Neural cell (in vitro differentiated cells): ENCODE data around the gene MAN2B2. TPM values are rescaled to one million over a fixed set of nuclear protein-coding genes. Genes with fewer than 3 reads are reported as not detected.

Source experiments
- H2AFZ ChIP-seq: fragments of 200-600, 300-800 bp; sonication (generic), shearing (Covaris generic); 2 replicates; pipeline ENCODE4 v1.6.0; 2014; ENCODE audit warnings: low read depth, mild to moderate bottlenecking, antibody characterized with exemption, low read length, moderate library complexity
- H3F3A ChIP-seq: fragments of 200-600 bp; shearing (Covaris generic); 2 replicates; pipeline ENCODE4 v1.6.1; 2016; ENCODE audit warnings: mild to moderate bottlenecking, moderate library complexity, mixed read lengths, antibody characterized with exemption, low read length; ENCODE audit not compliant: insufficient read depth, poor library complexity, severe bottlenecking
- H3K27ac ChIP-seq: fragments of 200-600, 300-800 bp; sonication (generic), shearing (Covaris generic); 2 replicates; pipeline ENCODE4 v1.5.1; 2014; ENCODE audit warnings: mild to moderate bottlenecking, low read length, moderate library complexity
- H3K27me3 ChIP-seq: fragments of 300-800, 200-600 bp; sonication (generic), shearing (Covaris generic); 2 replicates; pipeline ENCODE4 v1.6.0; 2014; ENCODE audit warnings: mild to moderate bottlenecking, low read depth, low read length, moderate library complexity; ENCODE audit not compliant: insufficient read depth
- H3K36me3 ChIP-seq: fragments of 300-800, 200-600 bp; sonication (generic), shearing (Covaris generic); 2 replicates; pipeline ENCODE4 v1.5.1; 2014; ENCODE audit warnings: mild to moderate bottlenecking, antibody characterized with exemption, low read length, moderate library complexity; ENCODE audit not compliant: insufficient read depth
- H3K4me2 ChIP-seq: fragments of 300-800, 200-600 bp; sonication (generic), shearing (Covaris generic); 2 replicates; pipeline ENCODE4 v1.6.0; 2014; ENCODE audit warnings: mild to moderate bottlenecking, low read length
- H3K4me3 ChIP-seq: fragments of 300-800, 200-600 bp; sonication (generic), shearing (Covaris generic); 2 replicates; pipeline ENCODE4 v1.5.1; 2014; ENCODE audit warnings: mild to moderate bottlenecking, low read length, moderate library complexity
- H3K79me2 ChIP-seq: fragments of 200-600 bp; shearing (Covaris generic); replicated peaks from 2 replicates; pipeline ENCODE4 v1.6.0; 2014; ENCODE audit warnings: mild to moderate bottlenecking, low read length, moderate library complexity; ENCODE audit not compliant: insufficient read depth
- H3K9ac ChIP-seq: fragments of 300-800, 200-600 bp; sonication (generic), shearing (Covaris generic); 2 replicates; pipeline ENCODE4 v1.6.1; 2016; ENCODE audit warnings: mild to moderate bottlenecking, low read length, mixed read lengths
- H3K9me2 ChIP-seq: fragments of 200-600 bp; shearing (Covaris generic); 2 replicates; pipeline ENCODE4 v1.6.1; 2016; ENCODE audit warnings: mild to moderate bottlenecking, low read length, mixed read lengths; ENCODE audit not compliant: insufficient read depth
- H3K9me3 ChIP-seq: fragments of 200-600, 300-800 bp; sonication (generic), shearing (Covaris generic); 2 replicates; pipeline ENCODE4 v1.6.1; 2016; ENCODE audit warnings: mild to moderate bottlenecking, mixed run types, low read length, moderate library complexity, mixed read lengths
- H4K20me1 ChIP-seq: fragments of 200-600 bp; shearing (Covaris generic); 2 replicates; pipeline ENCODE4 v1.6.1; 2016; ENCODE audit warnings: mild to moderate bottlenecking, mixed run types; ENCODE audit not compliant: insufficient read depth
- EP300 ChIP-seq: fragments of 450-650 bp; conservative IDR thresholded peaks from 2 replicates; pipeline ENCODE4 v1.6.1; 2014; ENCODE audit warnings: antibody characterized with exemption, mild to moderate bottlenecking, moderate library complexity; ENCODE audit not compliant: poor library complexity, severe bottlenecking
- EZH2 ChIP-seq: fragments of 200-600, 300-800 bp; shearing (Covaris generic), sonication (generic); IDR thresholded peaks from 2 replicates; pipeline ENCODE4 v1.6.1; 2014; ENCODE audit warnings: antibody characterized with exemption, low read length, borderline replicate concordance, mild to moderate bottlenecking; ENCODE audit not compliant: insufficient read depth, poor library complexity, severe bottlenecking
- MXI1 ChIP-seq: fragments of 450-650 bp; conservative IDR thresholded peaks from 2 replicates; pipeline ENCODE4 v1.6.1; 2014; ENCODE audit warnings: antibody characterized with exemption, mild to moderate bottlenecking; ENCODE audit not compliant: poor library complexity, severe bottlenecking
- POLR2AphosphoS5 ChIP-seq: IDR thresholded peaks from 2 replicates; pipeline ENCODE4 v1.6.1; 2012
- RAD21 ChIP-seq: fragments of 450-650 bp; conservative IDR thresholded peaks from 2 replicates; pipeline ENCODE4 v1.6.1; 2014; ENCODE audit warnings: antibody characterized with exemption, mild to moderate bottlenecking, moderate library complexity
- SMC3 ChIP-seq: fragments of 450-650 bp; conservative IDR thresholded peaks from 2 replicates; pipeline ENCODE4 v1.6.1; 2014; ENCODE audit warnings: antibody characterized with exemption, mild to moderate bottlenecking, moderate library complexity; ENCODE audit not compliant: poor library complexity
- TAF1 ChIP-seq: IDR thresholded peaks from 2 replicates; pipeline ENCODE4 v1.6.1; 2012; ENCODE audit warnings: low read depth
- polyA plus RNA-seq: library from polyadenylated mRNA; depleted of rRNA; stranded (reverse); fragments of >200 nt; gene quantifications from 2 replicates; pipeline ENCODE4 v1.2.3, GENCODE V29; 2014
- TF ChIP-seq, protein P1 (sequence below): fragments of 450-650 bp; IDR thresholded peaks from 2 replicates; pipeline ENCODE4 v1.5.1; 2014; ENCODE audit warnings: antibody characterized with exemption, mild to moderate bottlenecking, moderate library complexity; ENCODE audit not compliant: poor library complexity, severe bottlenecking
- TF ChIP-seq, protein P2 (sequence below): IDR thresholded peaks from 2 replicates; pipeline ENCODE4 v1.6.1; 2012; ENCODE audit warnings: borderline replicate concordance

Gene MAN2B2
- polyA plus RNA-seq, 1 donor from 2014 or later = 7.5 TPM

DNA sequence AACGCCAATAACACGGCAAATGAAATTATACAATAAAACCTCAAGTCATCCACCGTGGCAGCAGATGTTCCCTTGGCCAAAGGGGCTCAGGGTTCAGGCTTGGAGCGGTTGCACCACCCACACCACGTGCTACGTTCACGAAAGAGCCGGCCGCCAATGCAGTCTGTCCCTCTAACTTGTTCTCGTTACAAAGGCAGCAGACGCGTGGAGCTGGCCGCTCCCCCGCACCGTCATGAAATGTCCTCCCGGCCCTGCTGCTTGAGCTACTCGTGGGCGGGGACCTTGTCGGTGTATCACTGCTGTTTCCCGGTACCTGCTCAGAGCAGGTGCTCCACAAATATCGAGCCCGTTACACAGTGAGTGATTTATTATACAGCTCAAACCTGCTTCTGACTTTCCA, 36.4 kb upstream of the MAN2B2 start:
- Histone ChIP-seq H3K27me3 (no peaks in the 10 kb centered on the region), H3K9ac (no peak overlapping the region), H3K9me3 (peaks cover 5% of the 10 kb centered on the region), H3K4me2 (no peak overlapping the region), H3K4me3 (no peak overlapping the region), H4K20me1 (no peaks in the 10 kb centered on the region), H3F3A (no peaks in the 10 kb centered on the region), H2AFZ (no peak overlapping the region), H3K36me3 (no peaks in the 10 kb centered on the region), H3K79me2 (no peaks in the 10 kb centered on the region), H3K27ac (no peak overlapping the region), H3K9me2 (no peaks in the 10 kb centered on the region)
- TF ChIP-seq MXI1 = no peak
- TF ChIP-seq EZH2 = no peak
- TF ChIP-seq, protein P1, sequence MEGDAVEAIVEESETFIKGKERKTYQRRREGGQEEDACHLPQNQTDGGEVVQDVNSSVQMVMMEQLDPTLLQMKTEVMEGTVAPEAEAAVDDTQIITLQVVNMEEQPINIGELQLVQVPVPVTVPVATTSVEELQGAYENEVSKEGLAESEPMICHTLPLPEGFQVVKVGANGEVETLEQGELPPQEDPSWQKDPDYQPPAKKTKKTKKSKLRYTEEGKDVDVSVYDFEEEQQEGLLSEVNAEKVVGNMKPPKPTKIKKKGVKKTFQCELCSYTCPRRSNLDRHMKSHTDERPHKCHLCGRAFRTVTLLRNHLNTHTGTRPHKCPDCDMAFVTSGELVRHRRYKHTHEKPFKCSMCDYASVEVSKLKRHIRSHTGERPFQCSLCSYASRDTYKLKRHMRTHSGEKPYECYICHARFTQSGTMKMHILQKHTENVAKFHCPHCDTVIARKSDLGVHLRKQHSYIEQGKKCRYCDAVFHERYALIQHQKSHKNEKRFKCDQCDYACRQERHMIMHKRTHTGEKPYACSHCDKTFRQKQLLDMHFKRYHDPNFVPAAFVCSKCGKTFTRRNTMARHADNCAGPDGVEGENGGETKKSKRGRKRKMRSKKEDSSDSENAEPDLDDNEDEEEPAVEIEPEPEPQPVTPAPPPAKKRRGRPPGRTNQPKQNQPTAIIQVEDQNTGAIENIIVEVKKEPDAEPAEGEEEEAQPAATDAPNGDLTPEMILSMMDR = no peak
- TF ChIP-seq, protein P2, sequence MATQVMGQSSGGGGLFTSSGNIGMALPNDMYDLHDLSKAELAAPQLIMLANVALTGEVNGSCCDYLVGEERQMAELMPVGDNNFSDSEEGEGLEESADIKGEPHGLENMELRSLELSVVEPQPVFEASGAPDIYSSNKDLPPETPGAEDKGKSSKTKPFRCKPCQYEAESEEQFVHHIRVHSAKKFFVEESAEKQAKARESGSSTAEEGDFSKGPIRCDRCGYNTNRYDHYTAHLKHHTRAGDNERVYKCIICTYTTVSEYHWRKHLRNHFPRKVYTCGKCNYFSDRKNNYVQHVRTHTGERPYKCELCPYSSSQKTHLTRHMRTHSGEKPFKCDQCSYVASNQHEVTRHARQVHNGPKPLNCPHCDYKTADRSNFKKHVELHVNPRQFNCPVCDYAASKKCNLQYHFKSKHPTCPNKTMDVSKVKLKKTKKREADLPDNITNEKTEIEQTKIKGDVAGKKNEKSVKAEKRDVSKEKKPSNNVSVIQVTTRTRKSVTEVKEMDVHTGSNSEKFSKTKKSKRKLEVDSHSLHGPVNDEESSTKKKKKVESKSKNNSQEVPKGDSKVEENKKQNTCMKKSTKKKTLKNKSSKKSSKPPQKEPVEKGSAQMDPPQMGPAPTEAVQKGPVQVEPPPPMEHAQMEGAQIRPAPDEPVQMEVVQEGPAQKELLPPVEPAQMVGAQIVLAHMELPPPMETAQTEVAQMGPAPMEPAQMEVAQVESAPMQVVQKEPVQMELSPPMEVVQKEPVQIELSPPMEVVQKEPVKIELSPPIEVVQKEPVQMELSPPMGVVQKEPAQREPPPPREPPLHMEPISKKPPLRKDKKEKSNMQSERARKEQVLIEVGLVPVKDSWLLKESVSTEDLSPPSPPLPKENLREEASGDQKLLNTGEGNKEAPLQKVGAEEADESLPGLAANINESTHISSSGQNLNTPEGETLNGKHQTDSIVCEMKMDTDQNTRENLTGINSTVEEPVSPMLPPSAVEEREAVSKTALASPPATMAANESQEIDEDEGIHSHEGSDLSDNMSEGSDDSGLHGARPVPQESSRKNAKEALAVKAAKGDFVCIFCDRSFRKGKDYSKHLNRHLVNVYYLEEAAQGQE = no peak
- no peak for TF ChIP-seq TAF1
- no peak for TF ChIP-seq POLR2AphosphoS5
- no peak for TF ChIP-seq SMC3
- TF ChIP-seq RAD21 = no peak
- no peak for TF ChIP-seq EP300

DNA sequence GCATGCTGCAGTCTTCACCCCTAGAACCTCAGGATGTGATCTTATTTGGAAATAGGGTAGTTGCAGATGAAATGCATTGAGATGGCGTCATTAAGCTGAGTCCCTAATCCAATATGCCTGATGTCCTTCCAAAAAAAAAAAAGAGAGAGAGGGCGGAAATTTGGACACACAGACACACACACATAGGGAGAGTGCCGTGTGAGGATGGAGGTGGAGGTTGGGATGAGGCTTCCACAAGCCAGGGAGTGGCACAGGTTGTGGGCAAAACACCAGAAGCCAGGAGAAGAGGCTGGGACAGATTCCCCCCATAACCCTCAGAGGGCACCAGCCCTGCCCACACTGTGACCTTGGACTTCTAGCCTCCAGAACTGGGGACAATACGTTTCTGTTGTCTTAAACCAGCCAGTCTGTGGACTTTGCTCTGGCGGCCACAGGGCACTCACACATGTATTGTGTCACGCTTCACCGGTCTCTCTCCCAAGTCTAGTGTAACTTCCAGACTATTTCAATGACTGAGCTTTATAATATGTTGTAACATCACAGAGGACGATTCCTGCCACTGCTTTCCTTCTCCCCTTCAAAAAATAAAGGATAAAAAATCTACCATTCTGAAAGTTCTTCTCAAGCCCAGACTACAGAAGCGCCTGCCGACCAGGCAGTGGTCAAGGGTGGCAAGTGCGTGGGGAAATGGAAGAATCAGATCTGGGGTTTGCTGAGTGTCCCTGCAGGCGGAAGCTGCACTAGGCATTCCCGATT, 35.8 kb upstream of the MAN2B2 start:
- H3K9me3 ChIP-seq = peaks cover 5% of the 10 kb centered on the region
- H3K9ac ChIP-seq = no peak overlapping the region
- no peaks in the 10 kb centered on the region for H3K27me3 ChIP-seq
- H3K79me2 ChIP-seq = no peaks in the 10 kb centered on the region
- no peak overlapping the region for H3K4me2 ChIP-seq
- H3F3A ChIP-seq = no peaks in the 10 kb centered on the region
- no peak overlapping the region for H2AFZ ChIP-seq
- H3K36me3 ChIP-seq = no peaks in the 10 kb centered on the region
- H3K27ac ChIP-seq = no peak overlapping the region
- TF ChIP-seq RAD21 (no peak), EZH2 (no peak), SMC3 (no peak), POLR2AphosphoS5 (no peak), MXI1 (no peak), EP300 (no peak), TAF1 (no peak)
- TF ChIP-seq, protein P1 = no peak
- TF ChIP-seq, protein P2 = no peak
- H3K9me2 ChIP-seq = no peaks in the 10 kb centered on the region
- no peaks in the 10 kb centered on the region for H4K20me1 ChIP-seq
- H3K4me3 ChIP-seq = no peak overlapping the region
